A549 (cell line): Measurements from ENCODE around the gene ALG6.

Experiments
- CTCF ChIP-seq: fragments of >200 bp; sonication (Bioruptor Twin); formaldehyde crosslinking; IDR thresholded peaks from 3 replicates; pipeline ENCODE4 v1.5.1; 2016
- POLR2A ChIP-seq: IDR thresholded peaks from 2 replicates; pipeline ENCODE4 v1.6.1; 2012; ENCODE audit warnings: mild to moderate bottlenecking, low read length
- REST ChIP-seq: fragments of 200-600 bp; sonication (generic); IDR thresholded peaks from 2 replicates; pipeline ENCODE4 v1.6.1; 2016; ENCODE audit warnings: antibody characterized with exemption, mild to moderate bottlenecking, moderate library complexity

- no peak for TF ChIP-seq CTCF
- TF ChIP-seq REST: no peak
- TF ChIP-seq POLR2A: no peak
Observed at GRCh38 chr1:63359561-63359960, 7.9 kb upstream of the ALG6 start.
